Activated naive CD8-positive, alpha-beta T cell treated with anti-CD3 and anti-CD28 coated beads for 36 hours (primary cell): ENCODE data around the gene SATB2. TPM values are rescaled to one million over a fixed set of nuclear protein-coding genes. Genes with fewer than 3 reads are reported as not detected.

Source experiments
- DNase-seq: peaks from one replicate; pipeline ENCODE4 v3.0.0; 2021
- H3K27ac Mint-ChIP-seq: one replicate; pipeline ENCODE4 v1.8.0; 2022; ENCODE audit warnings: mild to moderate bottlenecking, moderate library complexity, mixed read lengths
- H3K27me3 Mint-ChIP-seq: one replicate; pipeline ENCODE4 v1.8.0; 2022; ENCODE audit warnings: mild to moderate bottlenecking, mixed read lengths
- H3K36me3 Mint-ChIP-seq: one replicate; pipeline ENCODE4 v1.8.0; 2021; ENCODE audit warnings: mild to moderate bottlenecking, mixed read lengths
- H3K4me1 Mint-ChIP-seq: one replicate; pipeline ENCODE4 v1.8.0; 2021; ENCODE audit warnings: mixed read lengths
- H3K4me3 Mint-ChIP-seq: one replicate; pipeline ENCODE4 v1.8.0; 2022; ENCODE audit warnings: mild to moderate bottlenecking, moderate library complexity, mixed read lengths
- H3K9me3 Mint-ChIP-seq: one replicate; pipeline ENCODE4 v1.8.0; 2022; ENCODE audit warnings: mixed read lengths
- total RNA-seq, 2 experiments: library from RNA; stranded (reverse); gene quantifications; one replicate each; pipeline ENCODE4 v1.2.3, GENCODE V29; 2021

The SATB2 gene
- total RNA-seq, 2 experiments from 2014 or later: 0.27 to 0.28 TPM

DNA sequence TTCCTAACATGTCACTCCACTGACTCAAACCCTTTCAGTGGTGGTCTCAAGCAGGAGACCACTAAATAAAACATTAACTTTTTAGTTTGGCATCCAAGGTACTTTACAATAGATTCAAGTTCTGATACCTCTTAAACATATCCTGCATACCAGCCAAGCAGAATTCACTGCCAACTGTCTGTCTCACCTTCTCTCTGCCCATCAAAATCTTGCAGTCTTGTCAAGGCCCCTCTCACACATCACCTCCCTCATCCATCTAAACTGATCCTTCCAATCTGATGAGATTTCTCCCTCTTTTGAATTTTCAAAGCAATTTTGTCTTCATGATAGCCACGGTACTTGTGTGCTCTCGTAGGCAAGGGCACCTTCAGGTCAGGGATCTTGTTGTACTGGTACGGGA is 43.7 kb downstream of the SATB2 start:
- H3K4me1 Mint-ChIP-seq: no peaks in the 10 kb centered on the region
- no peak overlapping the region for H3K27ac Mint-ChIP-seq
- no peak for DNase-seq
- no peaks in the 10 kb centered on the region for H3K27me3 Mint-ChIP-seq
- H3K4me3 Mint-ChIP-seq: no peak overlapping the region
- H3K9me3 Mint-ChIP-seq: no peaks in the 10 kb centered on the region
- H3K36me3 Mint-ChIP-seq: no peaks in the 10 kb centered on the region

DNA sequence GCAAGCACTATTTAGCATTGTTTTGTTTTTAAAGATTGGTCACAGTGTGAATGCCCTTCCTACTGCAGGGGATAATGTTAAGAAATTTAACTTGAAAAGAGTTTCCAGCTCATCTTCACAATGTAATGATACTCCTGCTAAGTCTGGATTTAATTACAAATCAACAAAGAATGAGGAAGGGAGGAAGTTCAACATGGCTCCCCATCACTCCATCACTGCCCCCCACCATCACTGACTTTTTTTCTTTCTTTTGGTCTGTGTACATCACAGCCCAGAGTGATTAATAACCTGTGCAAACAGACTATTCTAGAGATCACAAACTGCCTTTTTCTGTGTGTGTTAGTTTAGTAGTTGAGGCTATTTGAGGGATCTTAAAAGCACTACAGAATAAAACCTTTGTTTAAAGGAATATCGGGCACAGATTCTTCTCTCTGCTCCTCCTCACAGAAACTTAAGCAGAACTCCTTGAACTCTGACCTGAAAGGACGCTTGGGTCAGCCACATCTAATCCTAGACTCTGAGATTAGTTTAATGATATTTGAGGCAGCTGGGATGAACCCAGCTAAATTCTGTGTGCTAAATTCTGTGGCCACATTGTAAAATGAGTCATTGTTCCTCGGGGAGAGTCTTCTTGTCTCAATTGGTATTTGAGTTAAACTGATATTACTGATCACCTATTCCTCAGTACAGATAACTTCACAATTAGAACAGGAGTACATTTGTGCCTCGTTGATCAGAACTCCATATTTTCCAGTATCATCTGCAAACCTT is 47.8 kb downstream of the SATB2 start:
- H3K36me3 Mint-ChIP-seq: no peaks in the 10 kb centered on the region
- no peak overlapping the region for H3K4me3 Mint-ChIP-seq
- no peaks in the 10 kb centered on the region for H3K4me1 Mint-ChIP-seq
- no peak overlapping the region for H3K27ac Mint-ChIP-seq
- no peaks in the 10 kb centered on the region for H3K9me3 Mint-ChIP-seq
- no peak for DNase-seq
- H3K27me3 Mint-ChIP-seq: no peaks in the 10 kb centered on the region

GRCh38 chr2:199407421-199407820 is 50.3 kb downstream of the SATB2 start:
- Mint-ChIP-seq H3K27me3 (no peaks in the 10 kb centered on the region), H3K27ac (no peak overlapping the region), H3K36me3 (no peaks in the 10 kb centered on the region), H3K4me1 (no peaks in the 10 kb centered on the region), H3K4me3 (no peak overlapping the region), H3K9me3 (no peaks in the 10 kb centered on the region)
- DNase-seq: no peak

DNA sequence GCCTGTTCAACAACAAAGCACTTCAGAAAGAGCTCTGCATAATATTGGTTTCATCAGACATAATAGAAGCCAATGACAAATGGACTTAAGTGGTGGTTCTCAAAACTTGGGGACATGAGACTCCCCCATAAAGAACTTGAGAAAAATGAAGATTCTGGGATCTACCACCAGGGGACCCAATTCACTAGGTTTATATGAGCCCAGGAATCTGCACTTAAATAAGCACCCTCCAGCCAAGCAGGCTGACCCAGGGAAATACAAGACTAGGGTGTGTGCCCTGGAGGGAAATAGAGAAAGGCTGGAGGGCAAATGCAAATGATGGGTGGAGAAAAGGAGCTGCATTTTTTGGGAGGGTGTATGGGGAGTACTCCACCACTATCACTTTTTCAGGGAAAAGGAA is 52.5 kb downstream of the SATB2 start:
- Mint-ChIP-seq H3K4me3 (no peak overlapping the region), H3K36me3 (no peaks in the 10 kb centered on the region), H3K27me3 (peaks cover 12% of the 10 kb centered on the region), H3K4me1 (no peaks in the 10 kb centered on the region), H3K27ac (no peak overlapping the region), H3K9me3 (no peaks in the 10 kb centered on the region)
- no peak for DNase-seq

- no peaks in the 10 kb centered on the region for H3K4me1 Mint-ChIP-seq
- H3K27ac Mint-ChIP-seq: no peak overlapping the region
- no peaks in the 10 kb centered on the region for H3K9me3 Mint-ChIP-seq
- H3K4me3 Mint-ChIP-seq: no peak overlapping the region
- DNase-seq: no peak
- H3K27me3 Mint-ChIP-seq: peaks cover 12% of the 10 kb centered on the region
- no peaks in the 10 kb centered on the region for H3K36me3 Mint-ChIP-seq
These were observed 52.9 kb downstream of the SATB2 start for GRCh38 chr2:199404841-199405240.

- Mint-ChIP-seq H3K4me3 (no peak overlapping the region), H3K27ac (no peak overlapping the region), H3K27me3 (peaks cover 9% of the 10 kb centered on the region), H3K9me3 (no peaks in the 10 kb centered on the region), H3K36me3 (no peaks in the 10 kb centered on the region), H3K4me1 (no peaks in the 10 kb centered on the region)
- DNase-seq: no peak
These were observed 62.4 kb downstream of the SATB2 start for GRCh38 chr2:199395311-199395710.

- H3K4me3 Mint-ChIP-seq: no peak overlapping the region
- no peak overlapping the region for H3K27ac Mint-ChIP-seq
- DNase-seq: no peak
- H3K27me3 Mint-ChIP-seq: peaks cover 1% of the 10 kb centered on the region
- no peaks in the 10 kb centered on the region for H3K36me3 Mint-ChIP-seq
- no peaks in the 10 kb centered on the region for H3K4me1 Mint-ChIP-seq
- no peaks in the 10 kb centered on the region for H3K9me3 Mint-ChIP-seq
These were observed 65.4 kb downstream of the SATB2 start for GRCh38 chr2:199392363-199392762.

DNA sequence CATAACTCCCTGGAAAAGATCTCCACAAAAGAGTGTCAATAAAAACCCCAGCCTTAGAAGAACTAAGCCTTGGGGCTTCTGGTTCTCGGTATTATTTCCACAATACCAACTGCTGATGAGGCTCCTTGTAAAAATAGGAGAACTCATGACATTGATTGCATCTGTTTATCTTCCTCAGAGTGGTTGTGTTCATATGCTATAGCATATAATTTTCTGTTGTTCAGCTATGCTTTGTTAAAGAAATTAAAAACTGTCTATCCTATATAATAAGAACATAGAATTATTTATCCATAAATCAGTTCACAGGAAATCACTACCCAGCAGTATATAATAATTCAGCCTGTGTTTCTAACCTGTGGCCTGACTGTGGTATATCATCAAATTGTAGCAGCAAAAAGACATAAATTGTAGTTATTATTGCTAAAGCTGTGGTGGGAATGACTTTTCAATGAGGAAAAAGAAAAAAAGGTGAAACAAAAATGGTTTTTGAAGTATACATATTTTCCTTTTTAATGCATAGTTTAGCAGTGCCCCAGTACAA is 68.9 kb downstream of the SATB2 start:
- peaks cover 13% of the 10 kb centered on the region for H3K27me3 Mint-ChIP-seq
- DNase-seq: no peak
- H3K4me3 Mint-ChIP-seq: no peak overlapping the region
- no peak overlapping the region for H3K27ac Mint-ChIP-seq
- no peaks in the 10 kb centered on the region for H3K9me3 Mint-ChIP-seq
- H3K36me3 Mint-ChIP-seq: no peaks in the 10 kb centered on the region
- no peaks in the 10 kb centered on the region for H3K4me1 Mint-ChIP-seq

DNA sequence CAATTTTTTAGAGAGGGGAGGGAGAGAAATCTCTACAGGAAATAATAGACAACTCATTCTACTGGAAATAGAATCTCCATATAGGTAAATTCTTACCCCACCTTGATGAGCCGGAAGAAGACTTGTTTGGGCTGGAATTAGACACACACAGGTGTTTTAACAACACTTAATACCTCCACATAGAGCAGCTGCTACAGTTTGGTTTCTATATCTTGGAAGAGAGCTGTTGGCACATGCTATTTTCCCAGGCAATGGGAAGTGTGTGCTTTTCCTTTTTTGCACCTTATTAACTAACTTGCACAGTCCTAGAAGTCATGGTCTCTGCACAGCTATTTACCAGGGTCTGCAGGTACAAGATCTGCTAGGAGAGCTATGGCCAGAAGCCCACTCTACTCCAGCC is 73.7 kb downstream of the SATB2 start:
- no peak for DNase-seq
- Mint-ChIP-seq H3K4me1 (no peaks in the 10 kb centered on the region), H3K9me3 (no peaks in the 10 kb centered on the region), H3K36me3 (no peaks in the 10 kb centered on the region), H3K27ac (no peak overlapping the region), H3K27me3 (peaks cover 41% of the 10 kb centered on the region), H3K4me3 (no peak overlapping the region)

DNA sequence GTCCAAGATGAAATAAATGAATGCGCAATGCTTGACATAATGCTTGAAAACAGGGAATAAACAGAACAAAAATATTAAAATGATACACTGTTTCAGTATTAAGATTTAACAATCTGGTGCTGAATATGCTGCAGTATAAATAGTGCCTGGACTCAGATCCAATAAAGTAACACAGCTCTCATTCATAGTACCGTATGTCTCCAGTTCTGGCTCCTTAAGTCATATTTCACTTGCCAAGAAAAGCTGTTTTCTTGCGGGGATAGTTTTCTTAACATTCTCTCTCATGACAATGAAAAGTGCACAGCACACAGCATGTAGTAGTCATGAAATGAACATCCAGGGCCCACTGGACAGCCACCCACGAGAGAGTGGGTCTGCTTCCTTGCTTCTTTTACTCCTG is 74.7 kb downstream of the SATB2 start:
- Mint-ChIP-seq H3K4me1 (no peaks in the 10 kb centered on the region), H3K9me3 (no peaks in the 10 kb centered on the region), H3K27ac (no peak overlapping the region), H3K4me3 (no peak overlapping the region), H3K36me3 (no peaks in the 10 kb centered on the region), H3K27me3 (peaks cover 41% of the 10 kb centered on the region)
- no peak for DNase-seq

DNA sequence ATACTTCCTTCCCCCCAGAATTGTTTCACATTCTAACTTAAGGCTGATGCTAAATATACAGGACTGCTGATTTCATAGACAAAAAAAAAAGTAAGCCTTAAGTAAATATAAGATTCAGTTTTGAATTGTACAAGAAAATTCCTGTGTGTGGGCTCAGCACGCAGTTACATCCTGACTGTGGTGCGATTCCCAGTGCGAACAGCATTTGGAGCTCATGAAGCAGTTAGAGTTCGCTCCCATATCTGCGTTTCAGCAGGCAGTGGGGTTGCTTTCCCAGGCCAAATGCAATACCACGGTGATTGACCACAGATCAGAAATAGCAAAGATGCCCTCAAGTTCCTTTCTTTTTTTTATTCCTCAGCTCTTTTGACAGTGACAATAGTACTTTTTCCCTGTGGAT is 75.6 kb downstream of the SATB2 start:
- no peaks in the 10 kb centered on the region for H3K9me3 Mint-ChIP-seq
- H3K4me1 Mint-ChIP-seq: no peaks in the 10 kb centered on the region
- DNase-seq: no peak
- no peak overlapping the region for H3K4me3 Mint-ChIP-seq
- peaks cover 41% of the 10 kb centered on the region for H3K27me3 Mint-ChIP-seq
- H3K36me3 Mint-ChIP-seq: no peaks in the 10 kb centered on the region
- H3K27ac Mint-ChIP-seq: no peak overlapping the region

DNA sequence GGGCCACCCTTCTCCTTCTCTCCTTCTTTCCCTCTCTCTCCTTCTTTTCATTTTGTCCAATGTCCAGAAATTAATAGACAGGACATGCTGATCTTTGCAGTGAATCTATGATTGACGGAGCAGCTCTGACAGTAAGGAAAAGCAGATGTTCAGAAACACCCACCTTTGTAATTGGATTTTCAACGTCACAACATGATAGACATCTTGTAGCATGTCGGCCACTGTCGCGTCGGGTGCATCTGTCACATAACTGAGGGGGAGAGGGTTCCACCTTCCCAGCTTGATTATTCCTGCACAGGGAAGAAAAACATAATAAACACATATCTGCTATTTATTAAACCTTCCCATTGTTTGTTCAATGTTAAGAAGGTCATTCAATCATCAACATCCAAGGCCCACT is 76.2 kb downstream of the SATB2 start:
- Mint-ChIP-seq H3K4me3 (no peak overlapping the region), H3K36me3 (no peaks in the 10 kb centered on the region), H3K27ac (no peak overlapping the region), H3K4me1 (no peaks in the 10 kb centered on the region), H3K27me3 (peaks cover 41% of the 10 kb centered on the region), H3K9me3 (no peaks in the 10 kb centered on the region)
- no peak for DNase-seq

- no peaks in the 10 kb centered on the region for H3K9me3 Mint-ChIP-seq
- no peaks in the 10 kb centered on the region for H3K4me1 Mint-ChIP-seq
- DNase-seq: no peak
- peaks cover 34% of the 10 kb centered on the region for H3K27me3 Mint-ChIP-seq
- H3K27ac Mint-ChIP-seq: no peak overlapping the region
- no peak overlapping the region for H3K4me3 Mint-ChIP-seq
- H3K36me3 Mint-ChIP-seq: no peaks in the 10 kb centered on the region
These were observed 78.6 kb downstream of the SATB2 start for GRCh38 chr2:199378948-199379650.

DNA sequence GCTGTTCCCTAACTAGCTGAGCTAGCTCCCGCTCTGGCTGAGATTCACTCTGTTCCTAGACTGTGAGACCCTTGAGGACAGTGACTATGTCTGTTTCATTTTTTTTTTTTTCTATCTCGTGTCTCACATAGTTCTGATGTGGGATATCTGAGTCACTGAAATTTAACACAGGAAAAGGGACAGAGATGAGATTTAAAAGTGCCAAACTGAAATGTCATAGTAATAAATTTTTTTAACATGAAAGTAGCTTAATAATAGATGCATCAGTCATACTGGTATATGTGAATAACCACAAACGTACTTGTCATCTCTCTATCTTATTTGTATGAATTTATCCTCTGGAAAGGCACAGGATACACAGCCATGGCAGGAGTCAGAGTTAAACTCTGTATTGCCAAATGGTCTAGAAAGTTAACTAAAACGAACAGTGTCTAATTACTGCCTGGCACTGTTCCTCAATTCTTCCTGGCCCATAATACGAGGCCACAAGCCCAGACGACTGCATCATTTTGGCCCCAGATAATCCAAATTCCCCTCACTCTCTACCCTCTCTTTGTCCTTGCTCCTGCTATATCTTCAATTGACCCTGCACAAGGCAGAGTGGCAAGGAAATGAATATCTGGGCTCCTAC is 87.5 kb downstream of the SATB2 start:
- Mint-ChIP-seq H3K4me1 (no peaks in the 10 kb centered on the region), H3K27me3 (peaks cover 14% of the 10 kb centered on the region), H3K27ac (no peak overlapping the region), H3K4me3 (no peak overlapping the region), H3K9me3 (no peaks in the 10 kb centered on the region), H3K36me3 (no peaks in the 10 kb centered on the region)
- no peak for DNase-seq

DNA sequence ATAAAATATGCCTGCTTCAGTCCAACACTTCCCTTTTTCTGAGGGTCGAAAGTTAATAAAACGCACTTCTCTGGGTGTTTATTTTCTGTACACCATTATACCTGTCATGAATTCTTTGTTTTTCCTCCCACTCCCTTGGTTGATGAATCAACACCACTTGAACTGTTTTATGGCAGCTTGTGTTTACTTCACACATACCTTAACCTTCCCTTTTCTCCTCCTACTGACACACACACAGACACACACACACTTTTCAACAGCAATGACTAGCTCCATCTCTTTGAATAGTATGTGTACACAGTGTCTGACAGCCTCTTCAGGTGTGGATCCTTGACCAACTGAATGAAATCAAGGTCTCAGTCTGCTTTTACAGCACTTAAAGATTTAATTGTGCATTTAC is 91.3 kb downstream of the SATB2 start:
- Mint-ChIP-seq H3K9me3 (no peaks in the 10 kb centered on the region), H3K4me3 (no peak overlapping the region), H3K27ac (no peak overlapping the region), H3K4me1 (no peaks in the 10 kb centered on the region), H3K27me3 (peaks cover 21% of the 10 kb centered on the region), H3K36me3 (no peaks in the 10 kb centered on the region)
- DNase-seq: no peak
